SK-N-SH treated with all-trans-retinoic acid at 6 μM for 48 hours (cell line): Measurements from ENCODE around the gene NEDD4.

ENCODE experiments used
- ATAC-seq: fragments of 200-7000 bp; cut with Tn5 transposase; 3 replicates; pipeline ENCODE4 v1.9.1; 2020; ENCODE audit warnings: mild to moderate bottlenecking, moderate library complexity
- BACH2 ChIP-seq: fragments of 250-450 bp; sonication (Bioruptor Pico); IDR thresholded peaks from 2 replicates; pipeline ENCODE4 v1.9.0; 2021; ENCODE audit warnings: mild to moderate bottlenecking, borderline replicate concordance
- CSDC2 ChIP-seq: fragments of 250-450 bp; sonication (Bioruptor Pico); IDR thresholded peaks from 2 replicates; pipeline ENCODE4 v1.5.0; 2020; ENCODE audit warnings: mild to moderate bottlenecking, moderate library complexity
- CSRNP3 ChIP-seq: fragments of 250-450 bp; sonication (Bioruptor Pico); IDR thresholded peaks from 2 replicates; pipeline ENCODE4 v1.5.1; 2021; ENCODE audit warnings: mild to moderate bottlenecking, moderate library complexity
- ESRRG ChIP-seq: fragments of 250-450 bp; sonication (Bioruptor Pico); IDR thresholded peaks from 2 replicates; pipeline ENCODE4 v1.6.1; 2021; ENCODE audit warnings: mild to moderate bottlenecking
- ISL1 ChIP-seq: fragments of 250-450 bp; sonication (Bioruptor Pico); IDR thresholded peaks from 2 replicates; pipeline ENCODE4 v2.1.2; 2022; ENCODE audit warnings: mild to moderate bottlenecking, moderate library complexity
- OSR1 ChIP-seq: fragments of 250-450 bp; sonication (Bioruptor Pico); IDR thresholded peaks from 2 replicates; pipeline ENCODE4 v1.8.0; 2022; ENCODE audit warnings: moderate library complexity, mild to moderate bottlenecking, inconsistent platforms
- PATZ1 ChIP-seq: fragments of 250-450 bp; sonication (Bioruptor Pico); IDR thresholded peaks from 2 replicates; pipeline ENCODE4 v1.8.0; 2020; ENCODE audit warnings: mild to moderate bottlenecking, moderate library complexity, borderline replicate concordance
- POU6F1 ChIP-seq: fragments of 250-450 bp; sonication (Bioruptor Pico); IDR thresholded peaks from 2 replicates; pipeline ENCODE4 v1.8.0; 2021; ENCODE audit warnings: low read depth, mild to moderate bottlenecking, moderate library complexity, borderline replicate concordance
- PPARA ChIP-seq: fragments of 250-450 bp; sonication (Bioruptor Pico); IDR thresholded peaks from 2 replicates; pipeline ENCODE4 v1.5.0; 2020; ENCODE audit warnings: mild to moderate bottlenecking, borderline replicate concordance
- RARB ChIP-seq: fragments of 250-450 bp; sonication (Bioruptor Pico); IDR thresholded peaks from 2 replicates; pipeline ENCODE4 v1.8.0; 2021; ENCODE audit warnings: mild to moderate bottlenecking, moderate library complexity
- SNAI2 ChIP-seq: fragments of 250-450 bp; sonication (Bioruptor Pico); IDR thresholded peaks from 2 replicates; pipeline ENCODE4 v1.5.0; 2020; ENCODE audit warnings: mild to moderate bottlenecking, moderate library complexity
- TCF4 ChIP-seq: fragments of 250-450 bp; sonication (Bioruptor Pico); IDR thresholded peaks from 2 replicates; pipeline ENCODE4 v1.8.0; 2021; ENCODE audit warnings: mild to moderate bottlenecking, moderate library complexity, borderline replicate concordance
- TOX ChIP-seq: fragments of 250-450 bp; sonication (Bioruptor Pico); IDR thresholded peaks from 2 replicates; pipeline ENCODE4 v1.8.0; 2021; ENCODE audit warnings: mild to moderate bottlenecking, moderate library complexity, borderline replicate concordance
- TSHZ2 ChIP-seq: fragments of 250-450 bp; sonication (Bioruptor Pico); IDR thresholded peaks from 2 replicates; pipeline ENCODE4 v1.5.0; 2020; ENCODE audit warnings: mild to moderate bottlenecking, moderate library complexity
- ZFP3 ChIP-seq: fragments of 250-450 bp; sonication (Bioruptor Pico); IDR thresholded peaks from 2 replicates; pipeline ENCODE4 v1.5.0; 2020; ENCODE audit warnings: mild to moderate bottlenecking, moderate library complexity
- ZFP30 ChIP-seq: fragments of 450-650 bp; formaldehyde crosslinking; IDR thresholded peaks from 2 replicates; pipeline ENCODE4 v1.5.0; 2022; ENCODE audit warnings: mild to moderate bottlenecking, moderate library complexity
- ZNF565 ChIP-seq: fragments of 450-650 bp; formaldehyde crosslinking; conservative IDR thresholded peaks from 2 replicates; pipeline ENCODE4 v1.5.0; 2020; ENCODE audit warnings: low read depth, mild to moderate bottlenecking, moderate library complexity
- ZNF70 ChIP-seq: fragments of 450-650 bp; formaldehyde crosslinking; IDR thresholded peaks from 2 replicates; pipeline ENCODE4 v1.5.0; 2020; ENCODE audit warnings: mild to moderate bottlenecking, moderate library complexity
- ZNF8 ChIP-seq: fragments of 450-650 bp; formaldehyde crosslinking; IDR thresholded peaks from 2 replicates; pipeline ENCODE4 v1.5.0; 2020; ENCODE audit warnings: mild to moderate bottlenecking, moderate library complexity

The NEDD4 gene

GRCh38 chr15:55993111-55993803 is at the start of gene NEDD4:
Gene NEDD4, minus strand, starts transcription at chr15:55993612. Its CDS starts 57 bp downstream, at chr15:55993555.
- peak; percentile 86 for ATAC-seq
- no peak for TF ChIP-seq ZNF565 (CRISPR knock-in tag)
- no peak for TF ChIP-seq BACH2 (CRISPR knock-in tag)
- TF ChIP-seq ZNF70 (CRISPR knock-in tag): no peak
- TF ChIP-seq ISL1 (CRISPR knock-in tag): no peak
- no peak for TF ChIP-seq PATZ1 (CRISPR knock-in tag)
- TF ChIP-seq OSR1 (CRISPR knock-in tag): no peak
- TF ChIP-seq ESRRG (CRISPR knock-in tag): no peak
- no peak for TF ChIP-seq PPARA (CRISPR knock-in tag)
- TF ChIP-seq TSHZ2 (CRISPR knock-in tag): no peak
- no peak for TF ChIP-seq TOX (CRISPR knock-in tag)
- TF ChIP-seq RARB (CRISPR knock-in tag): no peak
- no peak for TF ChIP-seq ZFP30 (CRISPR knock-in tag)
- no peak for TF ChIP-seq TCF4 (CRISPR knock-in tag)

GRCh38 chr15:56042498-56042897 is 49.1 kb upstream of the NEDD4 start:
- TF ChIP-seq CSDC2 (CRISPR knock-in tag) (no peak), OSR1 (CRISPR knock-in tag) (no peak), ZNF8 (CRISPR knock-in tag) (no peak), ZNF565 (CRISPR knock-in tag) (no peak), ZFP3 (CRISPR knock-in tag) (no peak), SNAI2 (no peak), PATZ1 (CRISPR knock-in tag) (no peak), TCF4 (CRISPR knock-in tag) (no peak), TSHZ2 (CRISPR knock-in tag) (no peak), POU6F1 (no peak), CSRNP3 (CRISPR knock-in tag) (no peak), RARB (CRISPR knock-in tag) (no peak), ESRRG (CRISPR knock-in tag) (no peak)
- no peak; the same call in 2 of the 3 replicates for ATAC-seq
